Erythroblast (primary cell): ENCODE results near the gene SMG7.

ENCODE experiments used
- GATA1 ChIP-seq: IDR thresholded peaks from 2 replicates; pipeline ENCODE4 v1.6.1; 2011; ENCODE audit warnings: low read depth, mild to moderate bottlenecking, control low read depth, low read length, moderate library complexity
- POLR2A ChIP-seq: IDR thresholded peaks from 2 replicates; pipeline ENCODE4 v1.6.1; 2011; ENCODE audit warnings: mild to moderate bottlenecking, low read length

DNA sequence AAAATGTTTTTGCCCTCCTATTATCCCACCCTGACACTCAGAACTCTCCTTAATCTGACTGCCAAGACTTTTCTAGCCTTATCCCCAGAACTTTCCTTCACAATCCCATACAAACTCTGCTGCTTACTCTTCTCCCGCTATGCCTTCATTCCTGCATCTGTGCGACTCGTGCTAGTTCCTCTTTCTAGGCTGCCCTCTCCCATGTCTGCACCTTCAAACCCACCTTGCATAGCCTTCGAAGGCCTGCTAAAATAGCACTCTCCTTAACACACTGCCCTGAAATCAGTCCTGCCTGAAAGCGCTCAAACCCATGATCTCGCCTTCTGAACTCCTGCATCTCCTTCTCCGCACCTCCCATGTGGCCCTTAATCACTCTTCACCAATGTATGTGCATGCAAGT, 120.4 kb downstream of the SMG7 start:
- TF ChIP-seq POLR2A (no peak), GATA1 (no peak)
